Measurements from ENCODE around the gene ATP8B3.

ATP8B3 gene

DNA sequence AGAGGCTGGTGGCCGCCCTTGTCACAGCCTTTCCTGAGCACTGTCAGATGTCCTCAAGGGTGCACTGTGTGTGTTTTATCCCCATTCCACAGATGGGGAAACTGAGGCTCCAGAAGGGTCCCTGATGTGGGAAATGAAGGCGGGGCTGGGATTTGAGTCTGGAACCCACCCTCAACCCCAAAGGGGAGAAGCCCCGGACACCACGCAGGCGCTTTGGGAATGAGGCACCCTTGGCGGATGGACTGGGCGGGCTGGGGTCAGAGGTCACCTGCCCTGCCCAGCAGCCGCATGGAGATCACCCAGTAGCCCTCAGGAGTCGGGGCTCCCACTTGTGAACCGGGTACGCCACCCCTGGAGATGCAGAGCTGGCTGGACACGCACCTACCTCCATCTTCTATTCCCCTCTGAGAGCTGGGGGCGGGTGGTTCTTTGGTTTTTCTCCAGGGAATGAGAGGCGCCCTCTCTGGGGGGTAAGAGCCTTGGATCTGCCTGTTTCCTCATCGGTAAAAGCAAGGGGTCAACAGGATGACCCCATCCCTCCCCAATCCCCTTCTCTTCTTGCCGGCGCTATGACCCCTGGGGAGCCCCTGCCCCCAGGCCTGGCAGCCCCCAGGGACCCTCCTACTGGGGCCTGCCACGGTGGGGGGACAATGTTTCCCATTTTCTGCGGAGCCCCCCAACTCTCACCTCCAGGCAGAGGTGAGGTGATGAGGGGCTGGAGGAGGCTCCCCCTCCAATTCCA lies 67.1 kb downstream of the ATP8B3 start:
- Histone ChIP-seq H3K79me2 (ENCODE audit: control insufficient read depth, insufficient read depth, low read length, unreplicated experiment) (no peaks in the 10 kb centered on the region), H3K27me3 (ENCODE audit: insufficient read depth, low read length) (peaks cover 31% of the 10 kb centered on the region), H3K4me3 (ENCODE audit: low read depth, low read length) (no peak overlapping the region), H2AFZ (ENCODE audit: low read length, unreplicated experiment) (no peak overlapping the region), H3K4me1 (ENCODE audit: control insufficient read depth, insufficient read depth, low read length, unreplicated experiment) (peaks cover 24% of the 10 kb centered on the region), H3K27ac (ENCODE audit: low read depth, low read length) (no peak overlapping the region), H3K36me3 (ENCODE audit: insufficient read depth, low read length) (no peaks in the 10 kb centered on the region)

GRCh38 chr19:1744133-1744665 lies 67.9 kb downstream of the ATP8B3 start:
- Histone ChIP-seq H3K27ac (ENCODE audit: low read depth, low read length) (no peak overlapping the region), H3K27me3 (ENCODE audit: insufficient read depth, low read length) (peaks cover 23% of the 10 kb centered on the region), H3K36me3 (ENCODE audit: insufficient read depth, low read length) (no peaks in the 10 kb centered on the region), H2AFZ (ENCODE audit: low read length, unreplicated experiment) (no peak overlapping the region), H3K4me3 (ENCODE audit: low read depth, low read length) (no peak overlapping the region), H3K4me1 (ENCODE audit: control insufficient read depth, insufficient read depth, low read length, unreplicated experiment) (peaks cover 24% of the 10 kb centered on the region), H3K79me2 (ENCODE audit: control insufficient read depth, insufficient read depth, low read length, unreplicated experiment) (no peaks in the 10 kb centered on the region)

GRCh38 chr19:1742989-1743696 lies 68.9 kb downstream of the ATP8B3 start:
- no peaks in the 10 kb centered on the region for H3K79me2 ChIP-seq (ENCODE audit: control insufficient read depth, insufficient read depth, low read length, unreplicated experiment)
- peaks cover 13% of the 10 kb centered on the region for H3K27me3 ChIP-seq (ENCODE audit: insufficient read depth, low read length)
- H3K27ac ChIP-seq (ENCODE audit: low read depth, low read length), result no peak overlapping the region
- no peaks in the 10 kb centered on the region for H3K36me3 ChIP-seq (ENCODE audit: insufficient read depth, low read length)
- H3K4me3 ChIP-seq (ENCODE audit: low read depth, low read length), result no peak overlapping the region
- no peak overlapping the region for H2AFZ ChIP-seq (ENCODE audit: low read length, unreplicated experiment)
- peaks cover 23% of the 10 kb centered on the region for H3K4me1 ChIP-seq (ENCODE audit: control insufficient read depth, insufficient read depth, low read length, unreplicated experiment)

- no peaks in the 10 kb centered on the region for H3K36me3 ChIP-seq (ENCODE audit: insufficient read depth, low read length)
- H3K27me3 ChIP-seq (ENCODE audit: insufficient read depth, low read length), result peaks cover 18% of the 10 kb centered on the region
Measured at GRCh38 chr19:1739960-1740629, 72.0 kb downstream of the ATP8B3 start.

DNA sequence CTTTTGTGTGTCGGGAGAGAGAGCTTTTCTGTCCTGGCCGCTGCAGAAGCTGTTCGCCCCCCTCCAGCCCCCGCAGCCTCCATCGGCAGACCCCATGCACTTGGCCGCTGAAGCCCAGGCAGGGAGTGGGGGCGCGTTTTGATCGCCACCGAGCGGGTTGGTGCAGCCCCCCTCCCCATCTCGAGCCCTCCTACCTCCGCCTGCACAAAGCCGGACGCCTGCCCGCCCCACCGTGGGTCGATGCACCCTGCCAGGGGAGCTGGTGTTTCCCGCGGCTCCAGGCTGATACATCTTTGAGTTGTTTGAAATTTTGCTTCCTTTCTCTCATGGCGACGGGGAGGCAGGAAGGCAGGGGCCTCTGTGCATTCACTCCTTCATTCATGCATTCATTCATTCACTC lies 75.1 kb downstream of the ATP8B3 start:
- Histone ChIP-seq H3K27ac (ENCODE audit: low read depth, low read length) (no peak overlapping the region), H3K4me1 (ENCODE audit: control insufficient read depth, insufficient read depth, low read length, unreplicated experiment) (no peaks in the 10 kb centered on the region), H2AFZ (ENCODE audit: low read length, unreplicated experiment) (no peak overlapping the region), H3K79me2 (ENCODE audit: control insufficient read depth, insufficient read depth, low read length, unreplicated experiment) (no peaks in the 10 kb centered on the region), H3K27me3 (ENCODE audit: insufficient read depth, low read length) (peaks cover 27% of the 10 kb centered on the region), H3K36me3 (ENCODE audit: insufficient read depth, low read length) (no peaks in the 10 kb centered on the region), H3K4me3 (ENCODE audit: low read depth, low read length) (no peak overlapping the region)

More at GRCh38 chr19:1739960-1740629, 72.0 kb downstream of the ATP8B3 start:
- H3K4me3 ChIP-seq (ENCODE audit: low read depth, low read length), result no peak overlapping the region
- H3K27ac ChIP-seq (ENCODE audit: low read depth, low read length), result no peak overlapping the region
- peaks cover 1% of the 10 kb centered on the region for H3K4me1 ChIP-seq (ENCODE audit: control insufficient read depth, insufficient read depth, low read length, unreplicated experiment)
- no peaks in the 10 kb centered on the region for H3K79me2 ChIP-seq (ENCODE audit: control insufficient read depth, insufficient read depth, low read length, unreplicated experiment)
- no peak overlapping the region for H2AFZ ChIP-seq (ENCODE audit: low read length, unreplicated experiment)

DNA sequence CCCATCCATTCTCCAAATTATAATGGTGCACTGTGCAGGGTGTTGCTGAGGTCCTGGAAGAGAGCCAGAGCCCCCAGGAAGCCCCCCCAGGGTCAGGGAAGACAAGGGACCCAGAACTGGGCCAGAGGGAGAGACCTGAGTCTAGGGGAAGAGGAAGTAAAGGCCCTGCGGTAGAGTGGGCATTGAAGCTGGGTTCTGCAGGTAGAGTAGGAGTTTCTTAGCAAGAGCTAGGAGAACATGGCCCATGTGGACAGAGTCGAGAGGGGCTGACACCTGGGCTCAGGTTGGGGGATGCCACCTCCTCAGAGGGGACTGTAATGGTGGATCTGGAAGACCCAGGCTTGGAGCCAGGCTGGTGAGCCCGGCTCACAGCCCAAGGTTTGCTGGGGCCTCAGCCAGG lies 75.8 kb downstream of the ATP8B3 start:
- Histone ChIP-seq H3K79me2 (ENCODE audit: control insufficient read depth, insufficient read depth, low read length, unreplicated experiment) (no peaks in the 10 kb centered on the region), H3K4me3 (ENCODE audit: low read depth, low read length) (no peak overlapping the region), H2AFZ (ENCODE audit: low read length, unreplicated experiment) (no peak overlapping the region), H3K27me3 (ENCODE audit: insufficient read depth, low read length) (peaks cover 27% of the 10 kb centered on the region), H3K36me3 (ENCODE audit: insufficient read depth, low read length) (no peaks in the 10 kb centered on the region), H3K4me1 (ENCODE audit: control insufficient read depth, insufficient read depth, low read length, unreplicated experiment) (no peaks in the 10 kb centered on the region), H3K27ac (ENCODE audit: low read depth, low read length) (no peak overlapping the region)

DNA sequence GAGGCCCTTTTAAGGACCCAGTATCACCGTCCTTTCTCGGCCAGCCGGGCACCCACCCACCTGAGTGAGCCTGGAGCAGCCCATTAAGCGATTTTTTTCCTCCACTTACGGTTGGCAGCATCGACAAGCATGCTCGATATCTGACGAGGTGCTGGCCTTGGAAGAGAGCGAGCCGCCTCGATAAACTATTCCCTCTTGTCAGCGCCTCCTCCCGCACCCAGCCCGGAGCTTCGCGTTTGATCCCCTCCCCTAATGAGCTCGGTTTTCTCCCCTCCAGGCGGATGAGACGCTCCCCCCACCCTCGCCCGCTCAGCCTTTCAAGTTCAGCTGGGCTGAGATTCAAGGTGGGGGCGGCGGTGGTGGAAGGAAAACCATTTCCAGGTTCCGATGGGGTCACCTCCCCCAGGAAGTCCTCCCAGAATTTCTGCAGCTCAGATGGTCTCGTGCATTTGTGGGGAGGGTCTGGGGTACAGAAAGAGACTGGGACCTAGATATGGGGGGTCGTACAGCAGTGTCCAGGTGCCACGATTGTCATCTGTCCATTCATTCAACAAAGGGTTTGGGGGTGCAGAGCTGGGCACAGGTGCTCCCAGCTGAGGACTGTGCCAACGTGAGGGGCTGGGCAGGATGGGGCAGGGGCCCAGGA lies 77.6 kb downstream of the ATP8B3 start:
- Histone ChIP-seq H3K4me3 (ENCODE audit: low read depth, low read length) (no peak overlapping the region), H2AFZ (ENCODE audit: low read length, unreplicated experiment) (no peak overlapping the region), H3K27me3 (ENCODE audit: insufficient read depth, low read length) (peaks cover 27% of the 10 kb centered on the region), H3K36me3 (ENCODE audit: insufficient read depth, low read length) (no peaks in the 10 kb centered on the region), H3K79me2 (ENCODE audit: control insufficient read depth, insufficient read depth, low read length, unreplicated experiment) (no peaks in the 10 kb centered on the region), H3K4me1 (ENCODE audit: control insufficient read depth, insufficient read depth, low read length, unreplicated experiment) (no peaks in the 10 kb centered on the region), H3K27ac (ENCODE audit: low read depth, low read length) (no peak overlapping the region)

Data from ACC112 (cell line).